ENCODE data around the gene NUDT8.

DNA sequence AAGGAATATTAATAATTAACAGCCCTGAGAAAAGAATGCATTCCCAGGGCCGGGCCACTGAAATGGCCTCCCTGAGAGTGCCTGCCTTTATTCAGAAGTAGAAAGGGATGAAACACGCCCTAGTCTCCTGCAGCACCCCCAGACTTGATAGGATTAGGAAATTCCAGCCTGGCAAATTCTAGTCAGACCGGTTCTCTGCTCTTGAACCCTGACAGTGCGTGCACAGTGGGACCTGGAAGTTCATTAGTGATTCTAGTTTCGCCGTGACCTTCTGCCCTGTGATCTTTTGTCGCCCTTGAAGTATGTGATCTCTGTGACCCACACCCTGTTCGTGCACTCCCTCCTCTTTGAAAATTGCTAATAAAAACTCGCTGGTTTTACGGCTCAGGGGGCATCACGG lies 48.3 kb downstream of the NUDT8 start:
- TF ChIP-seq EP300 (IDR thresholded peaks at IDR 0.05), result no peak
- no peak for TF ChIP-seq POLR2A (IDR thresholded peaks at IDR 0.05; ENCODE audit: low read depth)

Data from esophagus muscularis mucosa (tissue), 2 donors.